HepG2 (cell line): ENCODE measurements around the gene TGFBI. TPM values are rescaled to one million over a fixed set of nuclear protein-coding genes. Genes with fewer than 3 reads are reported as not detected.

Experiments
- ATAC-seq: fragments of 200-7000 bp; cut with Tn5 transposase; 3 replicates; pipeline ENCODE4 v1.9.1; 2020; ENCODE audit warnings: mild to moderate bottlenecking, moderate library complexity
- BruUV-seq: library from RNA; stranded (reverse); fragments of 400-500 nt; replicated peaks from 2 replicates; lab custom pipeline; 2021; lab: Mats Ljungman, UMichigan
- CTCF ChIA-PET: fragments of 300-600 bp; formaldehyde crosslinking; extraction: SDS; loops from one replicate; lab custom pipeline; 2021; ENCODE audit warnings: low total read pairs, inconsistent platforms, low intra/inter-chr PET ratio; lab: Yijun Ruan, JAX
- POLR2A ChIA-PET: fragments of 350-600 bp; sonication (Branson Sonifier 250); formaldehyde crosslinking; loops from one replicate; lab custom pipeline; 2020; ENCODE audit warnings: antibody characterized with exemption, inconsistent platforms; lab: Yijun Ruan, JAX
- DNase-seq: peaks from one replicate; pipeline ENCODE4 v3.0.0-alpha.2; 2015; ENCODE audit warnings: low spot score
- FAIRE-seq: peaks from 3 replicates; lab custom pipeline; 2011; peaks lifted over from hg19 to GRCh38; lab: Jason Lieb, UNC
- H2AFZ ChIP-seq: one replicate; pipeline ENCODE4 v1.6.1; 2011; ENCODE audit warnings: low read length, inconsistent platforms
- H3K27ac ChIP-seq: fragments of 300-600 bp; 3 replicates; pipeline ENCODE4 v1.8.0; 2011; ENCODE audit warnings: mixed run types, mild to moderate bottlenecking, mixed read lengths, low read length, inconsistent platforms; ENCODE audit not compliant: insufficient read depth; ENCODE audit errors: extremely low read length
- H3K27me3 ChIP-seq, 2 experiments: fragments of 200-600 bp in 1 of 2; 2 replicates in 1 of 2; 3 replicates in 1 of 2; pipeline versions ENCODE4 v1.6.0 to v1.8.0; 2011; ENCODE audit warnings: low read length in 2 of 2, mild to moderate bottlenecking in 2 of 2, moderate library complexity in 2 of 2, inconsistent platforms in 1 of 2; ENCODE audit not compliant: insufficient read depth in 2 of 2, control insufficient read depth in 1 of 2
- H3K36me3 ChIP-seq, 2 experiments: fragments of 200-600 bp in 1 of 2; replicated peaks in 1 of 2; 2 replicates in 1 of 2; 3 replicates in 1 of 2; pipeline versions ENCODE4 v1.5.1 to v1.8.0; 2011; ENCODE audit warnings: low read length in 2 of 2, inconsistent platforms in 1 of 2; ENCODE audit not compliant: insufficient read depth in 2 of 2, control insufficient read depth in 1 of 2
- H3K4me1 ChIP-seq: 2 replicates; pipeline ENCODE4 v1.5.1; 2012; ENCODE audit warnings: low read length, inconsistent platforms; ENCODE audit not compliant: insufficient read depth
- H3K4me2 ChIP-seq: 2 replicates; pipeline ENCODE4 v1.6.0; 2011; ENCODE audit warnings: low read depth, low read length, inconsistent platforms
- H3K4me3 ChIP-seq, 3 experiments: fragments of 200-600 bp in 1 of 3; sonication (generic), shearing (Covaris generic) in 1 of 3; replicated peaks in 1 of 3; 2 replicates each; pipeline ENCODE4 v1.5.1; 2011 to 2016; ENCODE audit warnings: low read length in 3 of 3, inconsistent platforms in 2 of 3, low read depth in 2 of 3, mild to moderate bottlenecking in 2 of 3, control low read depth in 1 of 3, mixed read lengths in 1 of 3; ENCODE audit not compliant: insufficient read depth in 1 of 3
- H3K79me2 ChIP-seq: one replicate; pipeline ENCODE4 v1.6.1; 2011; ENCODE audit warnings: low read length, inconsistent platforms; ENCODE audit not compliant: insufficient read depth
- H3K9ac ChIP-seq: 2 replicates; pipeline ENCODE4 v1.6.0; 2011; ENCODE audit warnings: mild to moderate bottlenecking, low read depth, low read length, inconsistent platforms; ENCODE audit not compliant: insufficient read depth
- H3K9me3 ChIP-seq: 2 replicates; pipeline ENCODE4 v1.5.1; 2012; ENCODE audit warnings: mild to moderate bottlenecking, low read length
- H4K20me1 ChIP-seq: 2 replicates; pipeline ENCODE4 v1.6.0; 2011; ENCODE audit warnings: inconsistent platforms, mild to moderate bottlenecking, low read length, moderate library complexity; ENCODE audit not compliant: insufficient read depth
- GPN1 ChIP-seq: sonication (generic); formaldehyde crosslinking; IDR thresholded peaks from 2 replicates; pipeline ENCODE4 v1.5.1; 2020; ENCODE audit warnings: missing genetic modification reagents, borderline replicate concordance
- WGBS: methylation state at CpG from one replicate; pipeline ENCODE4 v1.1.6; 2017; ENCODE audit warnings: low lambda C conversion rate; 5-methylcytosine and 5-hydroxymethylcytosine counted together
- in situ Hi-C: cut with HindIII; loops from 2 replicates; pipeline ENCODE4 v1.10.0; 2017; ENCODE audit warnings: low pct_unique_long_range_greater_than_20kb; ENCODE audit not compliant: extremely low pct_ligation_motif_present
- intact Hi-C: fragments of 100-400 bp; cut with micrococcal nuclease; formaldehyde crosslinking; loops from one replicate; pipeline ENCODE4 v1.10.0; 2022; ENCODE audit not compliant: unreplicated experiment
- polyA plus RNA-seq, 8 experiments: library from polyadenylated mRNA; depleted of rRNA in 3 of 8; stranded (reverse) in 7 of 8; unstranded in 1 of 8; fragments of >200 nt; fragmentation: Illumina TruSeq in 4 of 8; extraction: Trizol in 4 of 8; gene quantifications; 2 replicates each; pipeline versions ENCODE4 v1.2.1 to v1.2.3, GENCODE V29; 2011 to 2016; ENCODE audit warnings: low read depth in 4 of 8, missing spikeins in 1 of 8, mixed read lengths in 1 of 8; ENCODE audit not compliant: insufficient read depth in 1 of 8
- total RNA-seq, 5 experiments: library from RNA; depleted of rRNA; stranded (reverse); fragments of >200 nt; fragmentation: Illumina TruSeq; extraction: Trizol; gene quantifications; 2 replicates each; pipeline ENCODE4 v1.2.3, GENCODE V29; 2016; ENCODE audit warnings: low read depth in 1 of 5
- TF ChIP-seq, protein P1 (sequence below): sonication (generic); formaldehyde crosslinking; IDR thresholded peaks from 2 replicates; pipeline ENCODE4 v1.5.1; 2020; ENCODE audit warnings: mild to moderate bottlenecking, missing genetic modification reagents, moderate library complexity

The TGFBI gene
- total and polyA plus RNA-seq, 2 of the 13 experiments (the other 11 are each of a cell fraction or from before 2014, with no cell fraction given): 275 to 457 TPM

GRCh38 chr5:136056771-136057335, 28.1 kb downstream of the TGFBI start:
- Histone ChIP-seq H3K9me3 (no peaks in the 10 kb centered on the region), H3K9ac (0 out of 2 replicates have a peak overlapping the region, but pooled peaks have one; percentile 12), H3K27me3 (no peaks in the 10 kb centered on the region), H3K4me2 (no peak overlapping the region), H4K20me1 (no peaks in the 10 kb centered on the region), H3K36me3 (peaks cover 30 to 55% of the 10 kb centered on the region in 2 experiments), H3K4me1 (peaks cover 84% of the 10 kb centered on the region), H3K79me2 (no peaks in the 10 kb centered on the region), H3K4me3 (no peak overlapping the region), H2AFZ (no peak overlapping the region), H3K27ac (peak overlapping the region; percentile 89)
- CTCF ChIA-PET: no interaction called here
- POLR2A ChIA-PET: interaction anchor here (1.6 to 7.9 kb wide), 5 partner anchors 10 to 85 kb away, joined by 10 to 129 read pairs (median 13); partner anchors contain the start of gene TGFBI
- FAIRE-seq (no peak), ATAC-seq (no peak)
- in situ Hi-C loops: no loop called here
- BruUV-seq: no TSS peak
- WGBS: 92% methylated on average over 8 of the region's 8 CpGs
- TF ChIP-seq GPN1 (CRISPR knock-in tag): no peak
- TF ChIP-seq, protein P1, sequence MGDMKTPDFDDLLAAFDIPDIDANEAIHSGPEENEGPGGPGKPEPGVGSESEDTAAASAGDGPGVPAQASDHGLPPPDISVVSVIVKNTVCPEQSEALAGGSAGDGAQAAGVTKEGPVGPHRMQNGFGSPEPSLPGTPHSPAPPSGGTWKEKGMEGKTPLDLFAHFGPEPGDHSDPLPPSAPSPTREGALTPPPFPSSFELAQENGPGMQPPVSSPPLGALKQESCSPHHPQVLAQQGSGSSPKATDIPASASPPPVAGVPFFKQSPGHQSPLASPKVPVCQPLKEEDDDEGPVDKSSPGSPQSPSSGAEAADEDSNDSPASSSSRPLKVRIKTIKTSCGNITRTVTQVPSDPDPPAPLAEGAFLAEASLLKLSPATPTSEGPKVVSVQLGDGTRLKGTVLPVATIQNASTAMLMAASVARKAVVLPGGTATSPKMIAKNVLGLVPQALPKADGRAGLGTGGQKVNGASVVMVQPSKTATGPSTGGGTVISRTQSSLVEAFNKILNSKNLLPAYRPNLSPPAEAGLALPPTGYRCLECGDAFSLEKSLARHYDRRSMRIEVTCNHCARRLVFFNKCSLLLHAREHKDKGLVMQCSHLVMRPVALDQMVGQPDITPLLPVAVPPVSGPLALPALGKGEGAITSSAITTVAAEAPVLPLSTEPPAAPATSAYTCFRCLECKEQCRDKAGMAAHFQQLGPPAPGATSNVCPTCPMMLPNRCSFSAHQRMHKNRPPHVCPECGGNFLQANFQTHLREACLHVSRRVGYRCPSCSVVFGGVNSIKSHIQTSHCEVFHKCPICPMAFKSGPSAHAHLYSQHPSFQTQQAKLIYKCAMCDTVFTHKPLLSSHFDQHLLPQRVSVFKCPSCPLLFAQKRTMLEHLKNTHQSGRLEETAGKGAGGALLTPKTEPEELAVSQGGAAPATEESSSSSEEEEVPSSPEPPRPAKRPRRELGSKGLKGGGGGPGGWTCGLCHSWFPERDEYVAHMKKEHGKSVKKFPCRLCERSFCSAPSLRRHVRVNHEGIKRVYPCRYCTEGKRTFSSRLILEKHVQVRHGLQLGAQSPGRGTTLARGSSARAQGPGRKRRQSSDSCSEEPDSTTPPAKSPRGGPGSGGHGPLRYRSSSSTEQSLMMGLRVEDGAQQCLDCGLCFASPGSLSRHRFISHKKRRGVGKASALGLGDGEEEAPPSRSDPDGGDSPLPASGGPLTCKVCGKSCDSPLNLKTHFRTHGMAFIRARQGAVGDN: peak; percentile 38
- TF ChIP-seq, all 625 proteins: peak for 1
- intact Hi-C loops: no loop called here
- no peak for DNase-seq
